Measurements from ENCODE around the gene ZBTB46. TPM values are rescaled to one million over a fixed set of nuclear protein-coding genes. Genes with fewer than 3 reads are reported as not detected.
"Not testable (repeated sequence)": the region's sequence is repeated elsewhere in the genome, so short reads cannot be mapped to it uniquely, and the experiment has no call there.

ZBTB46 gene
- total RNA-seq, 2 donors from 2014 or later: 3.0 to 5.6 TPM

DNA sequence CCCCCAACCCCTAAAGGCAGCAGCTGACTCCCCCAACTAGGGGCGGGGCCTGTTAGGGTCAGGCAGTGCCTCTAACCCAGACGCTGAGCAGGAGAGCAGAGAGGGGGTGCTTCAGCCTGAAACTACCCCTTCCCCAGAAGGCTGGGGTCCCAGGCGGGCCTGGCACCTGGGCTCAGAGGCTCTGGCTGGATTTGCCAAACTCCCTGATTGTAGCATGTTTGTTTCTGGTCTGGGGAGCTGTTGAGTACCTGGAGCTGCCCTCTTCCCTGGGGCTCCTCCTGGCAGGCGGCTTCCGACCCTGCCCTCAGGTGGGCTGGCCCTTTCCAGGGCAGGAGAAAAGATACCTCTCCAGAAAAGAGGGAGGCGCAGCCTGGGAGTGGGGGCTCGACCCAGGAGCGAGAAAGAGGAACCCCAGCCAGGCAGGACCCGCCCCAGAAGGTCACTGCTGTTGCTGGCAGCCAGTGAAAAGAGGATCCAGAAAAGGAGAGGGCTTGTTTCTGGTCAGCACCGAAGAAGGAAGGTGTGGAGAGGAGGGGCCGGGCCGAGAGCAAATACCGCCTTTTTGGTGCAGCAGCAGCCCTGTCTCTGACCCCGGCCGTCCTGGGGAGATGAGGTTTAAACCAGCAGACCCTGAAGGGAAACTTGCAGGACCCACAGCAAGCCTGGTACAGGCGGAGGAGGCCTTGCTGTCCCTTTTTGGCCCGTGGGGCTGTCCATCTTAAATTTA is 29.4 kb upstream of the ZBTB46 start:
- no peak for DNase-seq
- ATAC-seq: no peak
- intact Hi-C loops (cut with DNase I, micrococcal nuclease): no loop called here

DNA sequence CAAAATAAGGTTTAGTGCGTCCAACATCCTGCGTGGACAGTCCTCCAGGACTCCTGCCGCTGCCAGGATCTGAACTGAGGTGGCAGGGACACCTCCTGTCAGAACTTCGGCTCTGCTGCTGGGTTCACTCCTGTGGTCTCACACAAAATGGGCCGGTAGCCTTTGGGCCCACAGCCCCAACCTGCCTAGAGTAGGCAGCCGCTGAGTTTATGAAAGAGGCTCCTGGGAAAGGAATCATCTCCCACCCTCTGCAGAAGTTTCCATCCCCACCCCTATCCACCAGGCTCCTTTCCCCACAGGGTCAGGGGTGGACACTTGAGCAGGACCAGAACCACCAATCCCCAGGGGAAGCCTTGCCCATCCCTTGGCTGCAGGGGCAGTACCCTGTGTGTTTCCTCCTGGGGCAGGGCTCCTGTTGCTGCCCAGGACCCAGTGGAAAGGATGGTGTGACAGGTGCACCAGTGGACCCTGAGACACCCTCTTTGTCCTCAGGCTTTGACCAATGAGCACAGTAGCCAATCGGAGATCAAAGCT is 28.2 kb upstream of the ZBTB46 start:
- no peak for DNase-seq
- intact Hi-C loops (cut with DNase I, micrococcal nuclease): no loop called here
- no peak for ATAC-seq

DNA sequence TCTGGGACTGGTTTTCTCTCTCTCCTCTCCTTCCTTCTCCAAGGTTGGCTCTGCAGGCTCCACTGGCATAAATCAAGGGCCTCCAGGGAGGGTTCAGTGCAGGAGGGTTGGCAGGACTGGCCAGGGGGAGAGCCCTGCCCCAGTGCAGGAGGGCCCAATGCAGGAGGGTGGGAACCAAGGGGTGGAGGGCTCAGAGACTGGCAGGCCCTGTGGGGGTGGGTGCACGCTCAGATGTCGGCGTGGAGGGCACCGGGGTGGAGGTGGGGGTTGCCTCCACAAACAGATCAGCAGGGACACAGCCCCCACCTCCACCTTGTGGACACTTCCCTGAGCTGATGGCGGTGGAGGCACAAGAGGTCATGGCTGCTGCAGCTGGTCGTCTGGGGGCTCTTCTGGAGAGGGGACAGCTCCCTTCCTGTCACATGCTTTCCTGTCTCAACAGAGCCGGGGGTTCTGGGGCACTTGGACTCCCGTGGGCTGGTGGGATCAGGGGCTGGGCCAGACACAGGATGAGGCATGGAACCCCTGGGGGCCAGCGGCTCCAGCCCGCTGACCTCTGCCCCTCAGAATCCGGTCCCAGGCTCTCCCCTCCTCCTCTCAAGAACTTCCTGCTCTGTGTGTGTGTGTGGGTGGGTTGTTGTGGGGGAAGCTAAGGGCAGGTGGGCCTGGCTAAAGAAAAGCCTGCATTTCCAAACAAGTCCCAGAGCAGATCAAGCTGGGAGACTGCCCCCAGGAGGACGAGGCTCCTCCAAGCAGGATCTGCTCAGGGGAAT is 27.5 kb upstream of the ZBTB46 start:
- intact Hi-C loops (cut with DNase I, micrococcal nuclease): no loop called here
- DNase-seq (no peak), ATAC-seq (peak; percentile 4)

DNA sequence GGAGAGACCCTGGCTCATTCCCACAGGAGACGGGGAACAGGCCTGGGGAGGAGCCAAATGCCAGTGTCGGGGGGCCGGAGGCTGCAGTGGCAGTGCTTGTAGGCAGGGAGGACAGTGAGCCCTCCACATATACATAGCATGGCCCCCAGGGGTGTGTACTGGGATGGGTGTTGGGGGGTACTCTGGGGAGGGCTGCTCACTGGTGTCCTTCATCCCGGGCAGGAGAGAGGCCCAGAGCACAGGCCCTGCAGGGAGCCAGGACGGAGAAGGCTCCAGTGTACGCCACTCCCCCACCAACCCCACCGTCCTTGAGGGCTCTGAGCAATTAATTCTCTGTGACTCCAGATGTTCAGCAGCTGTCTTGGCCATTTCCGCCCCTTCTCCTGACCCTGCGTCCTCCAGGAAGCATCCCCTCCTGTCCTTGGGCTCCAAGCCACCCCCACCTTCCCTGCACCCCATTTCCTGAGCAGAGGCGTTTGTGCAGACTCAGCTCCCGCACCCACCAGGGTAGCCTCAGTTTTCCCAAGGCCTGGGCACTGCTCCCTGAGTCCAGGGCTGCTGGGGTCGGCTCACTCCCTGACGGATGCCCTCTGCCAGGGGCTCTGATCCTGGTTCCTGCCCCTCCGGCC is 26.8 kb upstream of the ZBTB46 start:
- ATAC-seq (peak; percentile 16), DNase-seq (no peak)
- intact Hi-C loops (cut with DNase I, micrococcal nuclease): no loop called here

DNA sequence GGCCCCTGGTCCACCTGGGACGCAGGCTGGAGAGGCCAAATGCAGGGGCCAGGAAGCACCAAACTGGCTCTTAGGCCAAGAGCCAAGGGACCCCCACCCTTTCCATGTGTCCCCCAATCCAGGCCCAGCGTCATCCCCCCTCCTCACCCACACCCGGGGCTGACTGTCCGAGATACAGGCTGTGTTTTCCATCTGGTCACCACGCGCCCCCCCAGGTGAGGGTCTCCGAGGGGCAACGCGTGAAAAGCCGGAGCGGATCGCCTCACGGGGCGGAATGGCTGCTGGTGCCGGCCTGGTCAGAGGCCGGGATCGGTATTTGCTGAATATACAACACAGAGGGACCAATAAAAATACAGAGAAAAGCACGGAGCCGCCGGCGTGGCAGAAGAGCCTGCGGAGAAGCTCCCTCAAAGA is 25.0 kb upstream of the ZBTB46 start:
- ATAC-seq (no peak), DNase-seq (no peak)
- intact Hi-C loops (cut with DNase I, micrococcal nuclease): no loop called here

DNA sequence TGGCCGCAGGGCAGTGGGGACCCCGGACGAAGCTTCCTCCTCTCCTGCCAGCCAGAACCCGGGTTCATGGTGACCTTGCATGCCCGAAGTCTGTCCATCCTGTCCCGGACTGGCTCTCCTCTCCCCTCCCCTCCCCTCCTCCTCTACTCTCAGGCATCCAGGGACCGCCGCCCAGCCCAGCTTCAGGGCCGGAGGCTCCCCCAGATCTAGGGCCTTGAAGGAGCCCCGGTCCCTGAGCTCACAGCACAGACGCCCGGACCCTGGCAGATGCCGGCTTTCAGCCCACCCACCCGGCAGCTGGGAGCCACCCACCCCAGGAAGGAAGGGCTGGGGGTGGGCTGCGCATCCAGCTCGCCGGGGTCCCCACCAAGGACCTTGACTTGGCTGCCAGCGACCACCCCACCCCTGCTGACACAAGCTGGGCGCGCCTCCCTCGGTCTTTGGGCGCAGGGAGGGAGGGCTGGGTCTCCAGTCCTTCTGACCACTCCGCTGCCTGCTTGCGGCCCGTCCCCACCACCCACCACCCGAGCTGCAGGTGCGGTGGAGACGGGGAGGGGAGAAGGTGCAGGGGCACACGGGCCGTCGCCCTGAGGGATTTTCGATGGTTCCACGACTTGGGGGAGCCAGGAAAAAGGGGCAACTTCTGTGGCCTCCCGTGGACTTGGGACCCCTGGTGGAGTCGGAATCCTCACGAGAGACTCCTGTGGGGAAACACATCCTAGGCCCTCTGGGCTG is 24.5 kb upstream of the ZBTB46 start:
- ATAC-seq (no peak), DNase-seq (no peak)
- intact Hi-C loops (cut with DNase I, micrococcal nuclease): no loop called here

DNA sequence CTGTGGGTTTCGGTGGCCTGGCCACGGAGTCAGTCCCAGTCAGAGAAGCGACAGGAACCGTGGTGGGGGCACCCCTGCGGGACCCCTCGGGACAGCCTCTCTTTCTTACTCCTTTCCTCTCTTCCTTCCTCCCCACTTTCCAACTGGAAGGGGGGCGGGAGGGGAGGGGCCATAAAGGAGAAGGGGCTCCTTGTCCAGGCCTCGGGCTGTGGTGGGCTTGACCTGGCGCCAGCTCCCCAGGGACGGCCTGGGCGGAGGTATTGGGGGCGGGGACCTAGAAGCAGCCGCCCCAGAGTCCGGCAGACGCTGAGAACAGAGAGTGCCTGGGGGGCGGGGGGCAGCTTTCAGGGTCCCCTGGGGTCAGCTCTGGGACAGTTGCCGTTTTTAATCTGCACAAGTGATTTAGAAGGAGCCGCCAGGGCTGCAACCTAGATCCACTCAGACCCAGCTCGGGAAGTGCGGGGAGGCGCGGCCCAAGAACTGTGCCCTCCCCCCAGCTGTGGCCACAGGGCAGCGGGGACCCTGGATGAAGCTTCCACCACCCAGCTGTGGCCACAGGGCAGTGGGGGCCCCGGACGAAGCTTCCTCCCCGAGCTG is 23.8 kb upstream of the ZBTB46 start:
- ATAC-seq (no peak), DNase-seq (no peak)
- intact Hi-C loops (cut with DNase I, micrococcal nuclease): no loop called here

DNA sequence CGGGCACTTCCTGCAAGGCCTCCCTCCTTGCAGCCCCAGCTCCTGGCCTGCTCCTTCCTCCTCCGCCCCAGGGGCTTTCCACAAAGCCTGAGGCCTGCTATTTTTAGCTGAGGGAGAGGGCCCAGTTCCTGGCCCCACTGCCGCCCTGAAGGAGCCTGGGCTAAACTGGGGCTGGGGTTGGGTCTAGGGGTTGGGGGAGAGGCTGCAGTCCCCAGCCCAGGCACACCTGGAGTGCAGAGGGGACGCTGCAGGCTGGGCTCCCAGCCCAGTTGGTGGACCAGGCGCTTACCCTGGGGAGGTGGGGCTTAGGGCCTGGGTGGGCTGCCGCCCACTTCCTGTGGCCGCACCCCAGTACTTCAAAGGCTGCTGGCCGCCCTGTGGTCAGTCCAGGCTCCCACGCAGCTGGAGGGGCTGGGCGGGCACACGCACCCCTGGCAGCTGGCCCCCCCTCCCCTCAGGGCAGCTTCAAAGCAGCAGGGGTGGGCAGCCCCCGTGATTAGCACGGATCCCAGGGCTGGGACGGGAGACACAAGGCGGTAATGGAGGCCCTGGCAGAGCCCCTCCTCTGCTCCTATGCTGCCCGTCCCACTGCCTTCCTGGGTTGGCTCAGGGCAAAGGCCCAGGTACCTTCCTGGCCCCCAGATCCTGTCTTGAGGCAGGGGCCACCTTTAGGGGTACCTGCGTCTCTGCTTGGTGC is 23.2 kb upstream of the ZBTB46 start:
- peak; percentile 7 for ATAC-seq
- no peak for DNase-seq
- intact Hi-C loops (cut with DNase I, micrococcal nuclease): no loop called here

DNA sequence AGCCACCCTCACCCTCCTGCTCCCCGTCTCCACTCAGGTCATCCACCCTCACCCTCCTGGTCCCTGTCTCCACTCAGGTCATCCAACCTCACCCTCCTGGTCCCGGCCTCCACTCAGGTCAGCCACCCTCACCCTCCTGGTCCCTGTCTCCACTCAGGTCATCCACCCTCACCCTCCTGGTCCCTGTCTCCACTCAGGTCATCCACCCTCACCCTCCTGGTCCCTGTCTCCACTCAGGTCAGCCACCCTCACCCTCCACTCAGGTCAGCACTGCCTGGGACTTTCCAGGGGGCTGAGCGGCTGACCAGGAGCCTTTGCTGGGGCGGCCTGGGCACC is 22.6 kb upstream of the ZBTB46 start:
- ATAC-seq: not testable (repeated sequence)

DNA sequence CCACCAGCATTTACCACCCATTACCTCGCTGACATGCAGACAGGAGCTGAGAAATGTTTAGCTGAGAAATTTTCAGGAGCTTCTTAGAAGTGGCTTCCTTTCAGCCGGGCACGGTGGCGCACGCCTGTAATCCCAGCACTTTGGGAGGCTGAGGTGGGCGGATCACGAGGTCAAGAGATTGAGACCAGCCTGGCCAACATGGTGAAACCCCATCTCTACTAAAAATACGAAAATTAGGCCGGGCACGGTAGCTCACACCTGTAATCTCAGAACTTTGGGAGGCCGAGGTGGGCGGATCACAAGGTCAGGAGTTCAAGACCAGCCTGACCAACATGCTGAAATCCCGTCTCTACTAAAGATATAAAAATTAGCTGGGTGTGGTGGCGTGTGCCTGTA is 20.5 kb upstream of the ZBTB46 start:
- DNase-seq; intact Hi-C loops (cut with DNase I, micrococcal nuclease); ATAC-seq: not testable (repeated sequence)

More for the DNA sequence above, 22.6 kb upstream of the ZBTB46 start:
- intact Hi-C loops (cut with DNase I, micrococcal nuclease); DNase-seq: not testable (repeated sequence)

DNA sequence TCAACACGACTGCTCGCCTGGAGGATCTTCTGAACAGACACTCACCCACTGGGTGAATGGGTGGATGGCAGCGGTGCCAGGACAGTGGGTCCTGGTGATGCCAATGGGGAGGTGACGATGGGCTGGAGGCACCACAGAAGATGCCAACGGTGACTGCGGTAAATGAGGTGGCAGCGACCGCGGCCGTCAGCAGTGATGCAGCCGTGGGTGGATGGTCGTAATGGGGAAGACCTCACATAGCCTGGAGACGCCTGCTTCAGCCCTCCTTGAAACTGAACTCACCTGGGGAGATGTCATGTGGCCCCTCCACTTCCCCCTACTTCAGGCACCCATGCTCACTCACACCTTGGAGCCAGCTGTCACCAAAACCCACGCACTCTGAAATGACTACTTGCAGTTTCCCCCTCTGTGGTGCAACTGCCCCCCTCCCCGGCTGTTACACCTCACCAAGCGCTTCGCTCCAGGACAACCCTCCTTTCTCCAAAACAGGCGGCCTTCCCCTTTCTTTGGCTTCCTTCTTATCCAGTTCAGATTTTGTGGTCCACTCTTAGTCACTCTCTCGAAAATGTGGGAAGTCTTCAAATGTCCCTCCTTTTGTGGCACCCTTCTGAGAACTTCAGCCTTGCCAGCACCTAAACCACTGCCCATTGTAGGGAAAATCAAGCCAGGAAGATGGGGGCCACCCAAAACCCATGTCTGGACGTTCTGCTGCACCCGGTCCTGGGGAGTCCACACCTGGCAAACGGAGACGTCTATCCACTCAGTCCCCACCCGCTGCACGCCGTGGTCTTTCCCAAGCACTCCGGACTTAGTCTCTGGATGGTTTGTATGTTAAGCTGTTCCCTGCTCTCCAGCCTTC is 19.9 kb upstream of the ZBTB46 start:
- ATAC-seq (no peak), DNase-seq (no peak)
- intact Hi-C loops (cut with DNase I, micrococcal nuclease): no loop called here

DNA sequence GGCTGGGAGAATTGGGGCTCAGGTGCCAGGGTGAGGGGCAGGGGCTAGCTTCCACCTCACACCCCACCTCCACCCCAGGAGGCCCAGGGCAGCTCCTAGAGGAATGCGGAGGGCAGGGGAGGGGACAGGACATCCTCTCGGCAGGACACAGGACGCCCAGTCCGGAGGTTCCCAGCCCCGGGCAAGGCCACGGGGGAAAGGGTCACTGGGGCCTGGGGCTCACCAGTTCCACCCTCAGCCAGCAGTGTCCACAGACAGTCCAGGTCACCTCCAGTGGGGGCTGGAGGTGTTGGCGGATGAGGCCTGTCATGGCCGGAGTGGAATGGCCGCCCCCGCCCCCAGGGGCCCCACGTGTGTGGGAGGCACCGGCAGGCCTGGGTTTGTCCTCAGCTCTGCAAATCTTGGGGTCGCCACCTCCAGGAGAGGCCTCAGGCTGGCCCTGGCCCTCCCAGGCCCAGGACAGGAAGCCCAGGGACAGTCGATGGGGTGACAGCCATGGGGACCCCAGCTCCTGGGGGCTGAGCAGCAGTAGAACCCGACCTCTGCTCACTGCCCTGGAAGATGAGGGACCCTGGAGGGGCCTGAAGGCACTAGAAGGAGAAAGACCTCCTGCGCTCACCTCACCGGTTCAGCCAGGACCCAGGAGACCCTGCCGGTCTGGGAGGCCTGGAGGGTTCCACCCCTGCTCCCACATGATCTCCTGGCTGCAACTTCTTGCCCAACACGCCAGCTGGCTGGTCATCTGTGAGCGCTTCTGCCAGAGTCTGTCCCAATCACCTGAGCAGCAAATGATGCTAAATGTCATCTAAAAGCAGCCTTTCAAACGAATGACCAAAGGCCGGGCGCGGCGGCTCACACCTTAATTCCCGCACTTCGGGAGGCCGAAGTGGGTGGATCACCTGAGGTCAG is 17.2 kb upstream of the ZBTB46 start:
- intact Hi-C loops (cut with DNase I, micrococcal nuclease): no loop called here
- DNase-seq (no peak), ATAC-seq (no peak)

DNA sequence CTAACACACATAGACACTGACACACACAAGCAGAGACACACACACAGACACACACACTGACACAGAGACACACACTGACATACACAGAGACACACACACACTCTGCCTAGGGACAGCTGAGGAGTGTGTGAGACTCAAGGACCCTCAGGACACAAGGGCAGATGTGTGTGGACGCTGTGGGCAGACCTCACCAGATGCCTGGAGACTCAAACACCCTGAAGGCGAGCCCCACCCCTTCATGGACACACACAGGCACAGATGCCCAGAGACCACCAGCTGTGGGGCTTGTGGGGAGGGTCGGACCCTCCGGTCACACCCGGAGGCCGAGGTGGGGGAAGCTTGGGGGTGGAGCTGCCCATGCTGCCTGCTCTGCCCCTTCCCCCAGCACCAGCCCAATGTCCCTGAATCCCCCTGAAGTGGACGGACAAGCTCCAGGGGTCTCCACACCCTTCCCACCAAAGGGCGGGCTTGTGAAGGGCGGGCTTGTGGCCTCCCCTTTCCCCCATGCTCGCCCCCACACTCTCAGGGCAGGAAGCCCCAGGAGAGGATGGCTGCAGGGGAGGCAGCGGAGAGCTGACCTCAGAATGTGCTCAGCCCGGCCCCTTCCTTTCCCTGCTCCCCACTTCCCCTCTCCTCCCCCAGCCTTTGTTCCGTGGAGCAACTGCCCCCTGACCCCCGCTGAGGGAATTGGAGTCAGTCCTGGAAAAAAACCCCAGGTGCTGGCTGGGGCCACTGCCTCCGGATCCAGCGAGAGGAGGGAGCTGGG is 16.4 kb upstream of the ZBTB46 start:
- peak; percentile 20 for ATAC-seq
- no peak for DNase-seq
- intact Hi-C loops (cut with DNase I, micrococcal nuclease): no loop called here

DNA sequence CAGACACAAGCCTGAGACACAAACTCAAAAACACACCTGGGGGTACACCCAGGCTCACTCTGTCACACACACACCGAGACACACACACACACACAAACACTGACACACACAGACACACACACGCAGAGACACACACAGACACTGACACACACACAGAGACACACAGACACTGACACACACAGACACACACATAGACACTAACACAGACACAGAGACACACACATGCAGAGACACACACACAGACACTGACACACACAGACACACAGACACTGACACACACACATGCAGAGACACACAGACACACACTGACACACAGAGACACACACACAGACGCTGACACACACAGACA is 15.8 kb upstream of the ZBTB46 start:
- intact Hi-C loops (cut with DNase I, micrococcal nuclease): no loop called here
- DNase-seq: no peak
- no peak for ATAC-seq

DNA sequence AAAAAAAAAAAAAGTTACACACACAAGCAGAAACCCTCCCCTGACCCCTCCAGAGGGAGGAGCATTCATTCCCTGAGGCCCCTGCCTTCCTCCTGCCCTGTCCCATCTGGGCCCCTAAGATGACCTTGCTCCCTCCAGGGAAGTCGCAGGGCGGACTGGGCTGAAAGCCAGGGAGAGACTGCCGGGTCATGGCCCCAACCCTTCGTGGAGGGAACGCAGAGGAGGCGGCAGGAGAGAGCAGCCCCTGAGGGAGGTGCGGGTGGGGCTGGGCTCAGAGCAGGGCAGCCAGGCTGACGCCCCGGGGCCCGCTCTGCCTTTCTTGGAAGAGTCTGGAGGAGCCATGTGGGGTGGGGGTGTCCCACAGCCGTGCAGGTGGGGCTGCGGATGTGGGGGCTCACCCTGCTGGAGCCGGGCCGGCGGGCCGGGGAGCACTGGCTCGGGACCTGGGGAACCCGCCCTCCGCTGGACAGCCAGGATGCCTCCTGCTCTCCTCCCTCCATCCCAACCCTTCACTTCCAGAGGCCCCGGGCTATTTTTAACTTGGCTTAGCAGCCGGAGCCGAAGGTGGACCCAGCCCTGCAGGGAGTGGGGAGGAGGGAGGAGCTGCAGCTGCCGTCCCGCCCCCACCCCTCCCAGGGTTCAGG is 15.2 kb upstream of the ZBTB46 start:
- no peak for DNase-seq
- intact Hi-C loops (cut with DNase I, micrococcal nuclease): no loop called here
- peak; percentile 28 for ATAC-seq
